ENCODE data around the gene SPATA46. TPM values are rescaled to one million over a fixed set of nuclear protein-coding genes. Genes with fewer than 3 reads are reported as not detected.
A peak's percentile ranks its signal among the peaks of the same experiment; 100 is the strongest.

SPATA46 gene
- total and polyA plus RNA-seq, 2 of the 8 experiments (the other 6 are each of a cell fraction or from before 2014, with no cell fraction given), result not detected

- H2AFZ ChIP-seq (ENCODE audit: low read length), result no peak overlapping the region
- H3K27me3 ChIP-seq (replicated peaks in 1 of 4; ENCODE audit: control insufficient read depth in 3 of 4, extremely low read depth in 1 of 4, insufficient read depth in 3 of 4, low read length in 3 of 4), result no peaks in the 10 kb centered on the region
- H3K14ac ChIP-seq (ENCODE audit: insufficient read length), result no peak overlapping the region
- H2BK20ac ChIP-seq (ENCODE audit: low read length), result no peak overlapping the region
- FAIRE-seq (no peak), DNase-seq (ENCODE audit: low read depth in 1 of 2, low spot score in 2 of 2) (peak in 1 of 2 experiments; percentile 20)
- no peaks in the 10 kb centered on the region for H3K79me2 ChIP-seq (ENCODE audit: control insufficient read depth in 1 of 2, insufficient read depth in 2 of 2, low read length in 2 of 2)
- H2BK12ac ChIP-seq (ENCODE audit: low read depth, low read length), result no peak overlapping the region
- no peak overlapping the region for H3K4ac ChIP-seq (replicated peaks; ENCODE audit: insufficient read length, low read depth, low read length)
- no peak overlapping the region for H2BK5ac ChIP-seq (ENCODE audit: low read depth, low read length)
- H3K36me3 ChIP-seq (ENCODE audit: control insufficient read depth in 2 of 4, insufficient read depth in 4 of 4, low read length in 3 of 4), result no peaks in the 10 kb centered on the region
- POLR2A ChIA-PET (ENCODE audit: partially characterized antibody), result no interaction called here
- no peak overlapping the region for H3K9ac ChIP-seq (replicated peaks in 1 of 4; ENCODE audit: extremely low read depth in 1 of 4, low read depth in 3 of 4, low read length in 3 of 4)
- H3K4me2 ChIP-seq (ENCODE audit: insufficient read depth in 1 of 2, low read depth in 2 of 2, low read length in 2 of 2), result no peak overlapping the region
- 81% methylated on average over 3 of the region's 3 CpGs; no CpG with 5 or more reads in 1 of the 2 experiments for WGBS, 2 experiments (ENCODE audit: extremely low coverage in 1 of 2, insufficient coverage in 1 of 2, insufficient read length in 1 of 2, insufficient replicate concordance in 2 of 2, low coverage in 1 of 2, low lambda C conversion rate in 2 of 2, missing lambda C conversion rate in 1 of 2)
- H3K18ac ChIP-seq (ENCODE audit: extremely low read depth, low read length), result no peak overlapping the region
- H3K79me1 ChIP-seq (ENCODE audit: low read depth, low read length), result no peaks in the 10 kb centered on the region
- TF ChIP-seq POLR2AphosphoS5 (IDR thresholded peaks at IDR 0.05; ENCODE audit: low read depth, low read length), result no peak
- no peak for TF ChIP-seq RAD21 (IDR thresholded peaks at IDR 0.05 in 1 of 2, conservative IDR thresholded peaks at IDR 0.05 in 1 of 2; ENCODE audit: low read depth in 2 of 2, low read length in 2 of 2)
- no peak for TF ChIP-seq MAFK (IDR thresholded peaks at IDR 0.05; ENCODE audit: low read depth, low read length)
- TF ChIP-seq USF2 (IDR thresholded peaks at IDR 0.05; ENCODE audit: low read length), result no peak
- no peak for TF ChIP-seq PHF8 (conservative IDR thresholded peaks at IDR 0.05; ENCODE audit: low read depth, low read length)
- TF ChIP-seq ATF2 (IDR thresholded peaks at IDR 0.05; ENCODE audit: low read length), result no peak
- TF ChIP-seq TEAD4 (IDR thresholded peaks at IDR 0.05; ENCODE audit: low read depth, low read length), result no peak
- no peak for TF ChIP-seq SP2 (IDR thresholded peaks at IDR 0.05; ENCODE audit: low read length)
- TF ChIP-seq SIRT6 (IDR thresholded peaks at IDR 0.05; ENCODE audit: low read length), result no peak
- TF ChIP-seq EP300 (IDR thresholded peaks at IDR 0.05; ENCODE audit: borderline replicate concordance in 1 of 2, low read depth in 2 of 2, low read length in 2 of 2), result no peak
- no peak overlapping the region for H3K27ac ChIP-seq (ENCODE audit: low read depth, low read length)
- CTCF ChIA-PET (ENCODE audit: partially characterized antibody), result no interaction called here
- no peak overlapping the region for H3K23ac ChIP-seq (ENCODE audit: insufficient read length)
- H2BK15ac ChIP-seq (ENCODE audit: low read length), result no peak overlapping the region
- H4K5ac ChIP-seq (ENCODE audit: insufficient read length, low read depth, low read length), result no peak overlapping the region
- H3K56ac ChIP-seq (replicated peaks; ENCODE audit: insufficient read length, low read depth, low read length), result no peak overlapping the region
- H2BK120ac ChIP-seq (replicated peaks; ENCODE audit: low read depth, low read length), result no peak overlapping the region
- H3K4me1 ChIP-seq (replicated peaks in 1 of 4; ENCODE audit: control insufficient read depth in 3 of 4, insufficient read depth in 4 of 4, low read length in 3 of 4), result peaks cover 2 to 17% (median 5%) of the 10 kb centered on the region in 4 experiments; a peak in 3 of 7 replicates
- H4K91ac ChIP-seq (replicated peaks; ENCODE audit: insufficient read length, low read length), result no peak overlapping the region
- no peaks in the 10 kb centered on the region for H3K23me2 ChIP-seq (ENCODE audit: low read depth, low read length)
- H3K9me3 ChIP-seq (ENCODE audit: insufficient read depth in 2 of 2, low read depth in 1 of 2, low read length in 1 of 2), result no peaks in the 10 kb centered on the region
- H3K4me3 ChIP-seq (ENCODE audit: extremely low read depth in 1 of 4, insufficient read depth in 2 of 4, low read depth in 3 of 4, low read length in 4 of 4), result no peak overlapping the region
- no peak overlapping the region for H4K8ac ChIP-seq (ENCODE audit: extremely low read depth, insufficient read depth, low read length)
- H4K20me1 ChIP-seq (replicated peaks in 1 of 2; ENCODE audit: control insufficient read depth in 1 of 2, insufficient read depth in 2 of 2, low read length in 2 of 2), result no peaks in the 10 kb centered on the region
- no peak overlapping the region for H2AK5ac ChIP-seq (ENCODE audit: low read depth, low read length)
Measured at GRCh38 chr1:162396201-162396906, 19.7 kb upstream of the SPATA46 start.
